BLaER1 (cell line): ENCODE results near the gene TMUB1.
A peak's percentile ranks its signal among the peaks of the same experiment; 100 is the strongest.

ENCODE experiments used
- H3K27ac ChIP-seq: shearing (Covaris generic); formaldehyde crosslinking; 2 replicates; pipeline ENCODE4 v1.8.1; 2022
- H3K27me3 ChIP-seq: shearing (Covaris generic); formaldehyde crosslinking; 2 replicates; pipeline ENCODE4 v1.8.1; 2022
- H3K36me3 ChIP-seq: shearing (Covaris generic); formaldehyde crosslinking; 2 replicates; pipeline ENCODE4 v1.8.1; 2022
- H3K4me1 ChIP-seq: shearing (Covaris generic); formaldehyde crosslinking; 2 replicates; pipeline ENCODE4 v1.8.1; 2022
- H3K4me2 ChIP-seq: shearing (Covaris generic); formaldehyde crosslinking; 2 replicates; pipeline ENCODE4 v1.8.1; 2022
- H3K4me3 ChIP-seq: shearing (Covaris generic); formaldehyde crosslinking; 2 replicates; pipeline ENCODE4 v1.8.1; 2022
- H3K9ac ChIP-seq: shearing (Covaris generic); formaldehyde crosslinking; 2 replicates; pipeline ENCODE4 v1.8.1; 2022
- H3K9me3 ChIP-seq: shearing (Covaris generic); formaldehyde crosslinking; 2 replicates; pipeline ENCODE4 v1.8.1; 2022
- H4K20me1 ChIP-seq: shearing (Covaris generic); formaldehyde crosslinking; 2 replicates; pipeline ENCODE4 v1.8.1; 2022
- Cebpa-rat ChIP-seq: shearing (Covaris generic); IDR thresholded peaks from 2 replicates; pipeline ENCODE4 v1.8.1; 2022

The TMUB1 gene

DNA sequence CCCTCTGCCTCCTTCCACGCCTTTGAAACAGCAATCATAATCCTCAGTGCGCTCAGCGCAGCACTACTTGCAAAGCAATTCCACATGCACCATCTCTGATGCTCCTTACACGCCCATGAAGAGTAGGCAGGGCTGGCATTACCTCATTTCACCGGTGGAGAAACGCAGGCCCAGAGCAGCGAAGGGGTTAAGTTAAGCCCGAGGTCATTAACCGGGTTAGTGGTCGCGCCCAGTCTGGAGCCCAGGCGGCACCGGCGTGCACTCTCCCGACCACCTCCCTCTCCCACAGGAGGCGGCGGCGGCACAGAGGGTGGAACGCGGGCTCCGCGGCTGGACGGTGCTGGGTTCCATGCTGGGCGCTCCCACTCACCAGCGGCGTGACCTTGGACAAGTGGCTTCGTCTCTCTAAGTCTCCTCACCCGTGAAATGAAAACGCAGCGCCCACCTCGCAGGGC lies 3.2 kb downstream of the TMUB1 start:
- H3K27me3 ChIP-seq, result peaks cover 16% of the 10 kb centered on the region
- peaks cover 28% of the 10 kb centered on the region for H3K36me3 ChIP-seq
- no peaks in the 10 kb centered on the region for H3K9me3 ChIP-seq
- no peak for TF ChIP-seq Cebpa-rat
- H3K4me2 ChIP-seq, result peak overlapping the region; percentile 99
- peak overlapping the region; percentile 99 for H3K9ac ChIP-seq
- peak overlapping the region; percentile 99 for H3K4me3 ChIP-seq
- peaks cover 64% of the 10 kb centered on the region for H4K20me1 ChIP-seq
- peaks cover 65% of the 10 kb centered on the region for H3K4me1 ChIP-seq
- peak overlapping the region; percentile 96 for H3K27ac ChIP-seq

DNA sequence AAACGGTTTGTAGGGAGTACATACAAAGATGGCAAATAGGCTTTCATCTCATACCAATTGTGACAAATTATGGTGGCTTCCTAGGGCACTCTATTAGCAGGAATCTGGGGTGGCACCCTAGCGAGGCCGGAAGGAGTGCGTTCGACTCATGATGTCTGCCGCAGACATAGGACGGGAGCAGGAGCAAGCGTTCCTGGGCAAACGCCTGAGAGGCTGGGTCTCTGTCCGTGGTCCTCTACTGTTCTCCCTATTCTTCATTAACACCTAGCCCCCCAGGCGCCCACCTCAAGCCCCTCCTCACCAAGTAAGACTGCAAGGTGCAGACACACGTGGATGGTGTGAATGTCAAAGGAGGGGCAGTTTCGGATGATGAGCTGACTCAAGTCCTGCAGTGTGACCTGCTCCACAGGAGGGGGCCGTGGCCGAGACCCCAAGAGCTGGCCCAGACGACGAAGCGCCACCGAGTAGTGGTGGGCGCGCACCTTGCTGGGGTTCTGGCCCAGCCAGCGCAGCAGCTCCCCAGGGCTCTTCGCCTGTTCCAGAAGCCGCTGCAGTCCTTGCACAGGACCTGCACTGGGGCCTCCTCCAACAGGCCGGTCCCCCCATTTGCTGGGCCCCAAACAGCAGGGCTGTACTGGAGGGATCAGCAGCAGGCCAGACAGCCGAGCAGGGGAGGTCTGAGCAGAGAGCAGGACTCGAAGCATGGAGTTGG lies 3.9 kb downstream of the TMUB1 start:
- peak overlapping the region; percentile 96; the same call in 1 of the 2 replicates for H3K27ac ChIP-seq
- H3K9me3 ChIP-seq, result no peaks in the 10 kb centered on the region
- H3K27me3 ChIP-seq, result peaks cover 9% of the 10 kb centered on the region; the same call in 1 of the 2 replicates
- peak overlapping the region; percentile 99 for H3K9ac ChIP-seq
- H3K4me3 ChIP-seq, result peak overlapping the region; percentile 99
- TF ChIP-seq Cebpa-rat, result no peak
- H3K4me2 ChIP-seq, result peak overlapping the region; percentile 99
- peaks cover 60% of the 10 kb centered on the region for H3K4me1 ChIP-seq
- H4K20me1 ChIP-seq, result peaks cover 71% of the 10 kb centered on the region
- H3K36me3 ChIP-seq, result peaks cover 36% of the 10 kb centered on the region

DNA sequence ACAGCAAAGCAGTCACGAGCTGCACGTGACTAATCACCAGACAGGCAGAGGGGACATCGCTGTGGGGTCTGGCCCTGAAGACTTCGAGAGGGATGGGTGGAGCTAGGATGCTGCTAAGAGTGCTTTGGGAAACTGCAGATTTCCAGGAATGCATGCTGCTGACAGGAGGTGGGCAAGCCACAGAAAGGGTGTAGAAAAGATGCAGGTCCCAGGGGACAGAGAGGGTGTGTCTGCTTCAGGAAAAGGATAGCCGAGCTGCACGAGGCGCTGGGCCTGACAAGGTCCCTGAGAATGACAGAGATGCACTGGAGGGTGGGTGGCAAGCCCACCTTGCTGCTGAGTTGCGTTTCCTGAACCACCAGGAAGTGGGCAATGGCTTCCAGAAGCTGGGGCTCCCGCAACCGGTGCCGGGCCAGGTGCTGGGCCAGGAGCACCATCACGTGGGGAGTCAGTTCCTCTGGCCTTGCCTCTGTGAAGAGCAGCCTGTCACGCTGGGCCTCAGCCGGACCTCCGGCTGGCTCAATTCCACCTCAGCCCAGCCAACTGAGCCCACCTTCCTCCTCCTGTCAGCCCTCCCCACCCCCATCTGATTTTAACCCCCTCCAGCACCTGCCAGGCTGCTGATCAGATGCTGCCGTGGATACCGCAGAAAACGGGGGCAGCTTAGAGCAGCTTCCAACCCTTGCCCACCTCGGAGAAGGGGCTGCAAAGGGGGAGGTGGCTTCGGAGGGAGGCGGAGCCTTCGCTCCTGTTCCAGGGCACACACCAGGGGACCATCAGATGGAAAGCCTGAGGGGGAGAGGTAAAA lies 4.9 kb downstream of the TMUB1 start:
- peak overlapping the region; percentile 99; the same call in 1 of the 2 replicates for H3K9ac ChIP-seq
- peaks cover 45% of the 10 kb centered on the region for H3K36me3 ChIP-seq
- H3K4me3 ChIP-seq, result no peak overlapping the region; the same call in 1 of the 2 replicates
- 0 out of 2 replicates have a peak overlapping the region, but pooled peaks have one; percentile 30 for H3K27ac ChIP-seq
- peak overlapping the region; percentile 99 for H3K4me2 ChIP-seq
- no peaks in the 10 kb centered on the region; the same call in 1 of the 2 replicates for H3K27me3 ChIP-seq
- no peak for TF ChIP-seq Cebpa-rat
- H4K20me1 ChIP-seq, result peaks cover 76% of the 10 kb centered on the region
- peaks cover 52% of the 10 kb centered on the region for H3K4me1 ChIP-seq
- no peaks in the 10 kb centered on the region for H3K9me3 ChIP-seq

DNA sequence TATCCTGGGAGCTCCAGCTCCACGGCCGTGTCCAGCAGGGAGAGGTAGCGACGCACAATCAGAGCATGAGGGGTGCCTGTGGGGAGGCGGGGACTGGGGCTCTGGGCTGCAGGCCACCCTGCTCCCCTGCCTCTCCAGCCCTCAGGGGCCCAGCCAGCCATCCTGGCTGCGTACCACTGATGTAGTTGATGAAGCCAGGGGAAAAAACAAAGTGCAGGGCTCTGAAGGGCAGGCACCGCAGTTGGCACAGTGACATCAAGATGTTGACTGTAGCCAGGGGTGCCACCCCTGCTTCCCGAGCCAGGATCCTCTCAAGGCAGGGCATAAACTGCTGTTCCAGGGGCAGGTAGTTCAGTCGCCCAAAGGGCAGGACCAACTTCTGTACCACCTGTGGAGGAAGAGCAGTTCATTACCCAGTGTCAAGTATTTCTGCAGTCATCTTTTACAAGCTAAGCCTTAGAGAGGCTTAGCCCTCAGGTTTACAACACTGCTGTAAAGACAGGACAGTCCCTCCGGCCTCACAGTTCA lies 5.5 kb downstream of the TMUB1 start:
- no peak overlapping the region; the same call in 1 of the 2 replicates for H3K9ac ChIP-seq
- no peaks in the 10 kb centered on the region for H3K27me3 ChIP-seq
- H3K36me3 ChIP-seq, result peaks cover 51% of the 10 kb centered on the region
- H3K9me3 ChIP-seq, result no peaks in the 10 kb centered on the region
- H3K4me1 ChIP-seq, result peaks cover 51% of the 10 kb centered on the region
- no peak for TF ChIP-seq Cebpa-rat
- H3K4me3 ChIP-seq, result no peak overlapping the region
- peak overlapping the region; percentile 99 for H3K4me2 ChIP-seq
- H3K27ac ChIP-seq, result no peak overlapping the region
- H4K20me1 ChIP-seq, result peaks cover 76% of the 10 kb centered on the region

DNA sequence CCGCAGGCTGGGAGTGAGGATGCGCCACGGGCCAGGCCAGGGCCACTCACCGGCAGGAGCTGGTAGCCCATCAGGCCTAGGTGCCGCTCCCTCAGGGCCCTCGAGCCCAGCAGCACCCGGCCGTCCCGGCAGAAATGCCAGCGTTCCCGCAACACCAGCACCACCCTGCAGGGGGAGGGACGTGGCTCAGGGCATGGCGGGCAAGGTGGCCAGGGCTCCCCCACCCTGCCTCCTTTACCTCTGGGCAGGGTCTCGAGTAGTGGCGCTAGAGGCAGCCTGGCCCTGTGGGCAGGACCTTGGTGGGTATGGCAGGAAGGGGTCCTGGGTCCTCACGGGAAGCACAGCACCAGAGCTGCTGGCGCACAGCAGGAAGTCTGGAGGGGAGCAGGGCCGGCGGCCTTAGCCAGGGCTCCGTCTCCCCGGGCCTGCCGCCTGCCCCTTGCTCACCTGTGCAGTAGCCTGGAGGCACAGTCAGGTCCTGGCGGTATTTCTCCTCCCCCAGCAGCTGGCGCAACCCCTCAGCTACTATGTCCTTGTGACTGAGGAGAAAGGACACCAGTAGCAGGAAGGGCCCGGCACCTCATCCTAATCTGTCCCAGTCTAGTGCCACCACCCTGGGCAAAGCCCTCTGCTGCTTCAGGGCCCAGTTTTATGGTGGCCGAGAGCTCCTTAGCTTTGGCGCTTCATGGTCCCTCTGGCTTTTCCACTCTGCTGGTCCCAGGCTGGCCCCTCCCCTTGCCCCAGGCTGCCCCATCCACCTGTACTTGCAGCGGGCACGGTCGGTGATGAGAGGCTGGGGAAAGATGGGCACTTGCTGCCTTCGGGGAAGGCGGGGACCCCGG lies 6.2 kb downstream of the TMUB1 start:
- TF ChIP-seq Cebpa-rat, result no peak
- Histone ChIP-seq H3K9ac (no peak overlapping the region), H3K36me3 (peaks cover 58% of the 10 kb centered on the region), H3K4me1 (peaks cover 45% of the 10 kb centered on the region), H3K9me3 (no peaks in the 10 kb centered on the region), H3K4me3 (no peak overlapping the region), H3K27me3 (no peaks in the 10 kb centered on the region), H3K4me2 (0 out of 2 replicates have a peak overlapping the region, but pooled peaks have one; percentile 99), H4K20me1 (peaks cover 70% of the 10 kb centered on the region), H3K27ac (0 out of 2 replicates have a peak overlapping the region, but pooled peaks have one; percentile 6)

DNA sequence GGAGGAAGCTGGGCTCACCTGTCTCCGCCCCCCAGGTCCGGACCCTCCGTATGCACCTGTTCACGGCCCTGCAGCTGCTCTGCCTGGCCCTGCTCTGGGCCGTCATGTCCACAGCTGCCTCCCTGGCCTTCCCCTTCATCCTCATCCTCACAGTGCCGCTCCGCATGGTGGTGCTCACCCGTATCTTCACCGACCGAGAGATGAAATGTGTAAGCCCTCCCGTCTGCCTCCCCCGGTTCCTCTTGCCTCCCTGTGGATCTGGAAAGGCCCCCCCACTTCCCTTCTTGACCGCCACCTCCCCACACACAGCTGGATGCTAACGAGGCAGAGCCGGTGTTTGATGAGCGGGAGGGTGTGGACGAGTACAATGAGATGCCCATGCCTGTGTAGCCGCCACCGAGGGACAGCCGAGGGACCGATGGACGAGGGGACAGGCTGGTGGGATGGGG lies 7.3 kb downstream of the TMUB1 start:
- Histone ChIP-seq H3K9ac (no peak overlapping the region), H3K4me1 (peaks cover 34% of the 10 kb centered on the region), H4K20me1 (peaks cover 61% of the 10 kb centered on the region), H3K9me3 (no peaks in the 10 kb centered on the region), H3K4me2 (no peak overlapping the region), H3K36me3 (peaks cover 69% of the 10 kb centered on the region), H3K27ac (no peak overlapping the region), H3K27me3 (no peaks in the 10 kb centered on the region), H3K4me3 (no peak overlapping the region)
- no peak for TF ChIP-seq Cebpa-rat

DNA sequence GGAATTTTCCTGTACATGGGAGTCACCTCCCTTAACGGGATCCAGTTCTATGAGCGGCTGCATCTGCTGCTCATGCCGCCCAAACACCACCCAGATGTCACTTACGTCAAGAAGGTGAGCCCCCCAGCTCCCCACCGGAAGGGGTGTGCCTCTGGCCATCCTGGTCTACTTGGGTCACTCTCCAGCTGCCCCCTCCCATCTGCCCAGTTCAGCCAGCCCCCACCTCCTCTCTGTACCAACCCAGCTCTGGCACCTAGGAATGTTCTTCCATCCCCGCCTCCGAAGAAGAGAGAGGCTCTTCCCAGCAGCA lies 7.7 kb downstream of the TMUB1 start:
- Histone ChIP-seq H3K4me3 (no peak overlapping the region), H3K9me3 (no peaks in the 10 kb centered on the region), H3K4me2 (no peak overlapping the region), H3K36me3 (peaks cover 73% of the 10 kb centered on the region), H3K27ac (no peak overlapping the region), H4K20me1 (peaks cover 65% of the 10 kb centered on the region), H3K4me1 (peaks cover 32% of the 10 kb centered on the region), H3K27me3 (no peaks in the 10 kb centered on the region), H3K9ac (no peak overlapping the region)
- TF ChIP-seq Cebpa-rat, result no peak

DNA sequence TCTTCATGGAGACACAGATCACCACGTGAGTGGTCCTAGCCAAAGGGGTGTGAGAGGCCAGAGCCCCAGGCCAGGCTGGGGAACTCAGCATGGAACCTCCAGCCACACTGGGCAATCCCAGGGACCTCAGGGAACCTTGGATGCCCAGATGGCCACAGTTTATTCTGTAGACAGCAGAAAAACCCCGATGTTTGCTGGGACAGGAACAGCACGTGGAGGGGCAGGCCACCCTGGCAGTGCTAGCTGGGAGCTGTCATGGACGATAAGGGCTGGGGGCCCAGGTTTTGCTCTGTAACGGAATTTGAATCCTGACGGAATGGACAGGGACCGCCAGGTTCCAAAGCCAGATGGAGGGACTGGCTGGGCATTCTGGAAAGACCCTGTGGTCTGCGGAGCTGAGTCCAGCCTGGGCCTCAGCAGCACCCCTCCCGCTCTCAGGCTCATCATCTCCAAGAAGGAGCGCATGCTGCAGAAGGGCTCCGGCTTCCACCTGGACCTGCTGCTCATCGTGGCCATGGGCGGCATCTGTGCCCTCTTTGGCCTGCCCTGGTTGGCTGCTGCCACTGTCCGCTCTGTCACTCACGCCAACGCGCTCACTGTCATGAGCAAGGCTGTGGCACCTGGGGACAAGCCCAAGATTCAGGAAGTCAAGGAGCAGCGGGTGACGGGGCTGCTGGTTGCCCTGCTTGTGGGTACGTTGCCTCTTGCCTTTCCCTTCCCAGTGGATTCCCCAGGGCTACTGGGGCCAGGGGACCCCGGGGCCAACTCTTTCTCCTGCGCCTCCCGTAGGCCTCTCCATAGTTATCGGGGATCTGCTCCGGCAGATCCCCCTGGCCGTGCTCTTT lies 8.3 kb downstream of the TMUB1 start:
- no peaks in the 10 kb centered on the region for H3K27me3 ChIP-seq
- H3K36me3 ChIP-seq, result peaks cover 79% of the 10 kb centered on the region
- TF ChIP-seq Cebpa-rat, result no peak
- H3K4me1 ChIP-seq, result peaks cover 32% of the 10 kb centered on the region
- peaks cover 63% of the 10 kb centered on the region for H4K20me1 ChIP-seq
- no peak overlapping the region for H3K9ac ChIP-seq
- no peak overlapping the region for H3K4me3 ChIP-seq
- no peaks in the 10 kb centered on the region for H3K9me3 ChIP-seq
- no peak overlapping the region for H3K4me2 ChIP-seq
- no peak overlapping the region for H3K27ac ChIP-seq
